DND-41 (cell line): ENCODE measurements around the gene DUSP10.

Experiments used
- ATAC-seq: fragments of 200-7000 bp; cut with Tn5 transposase; 3 replicates; pipeline ENCODE4 v1.9.1; 2021; ENCODE audit warnings: low read depth; ENCODE audit not compliant: insufficient read depth
- DNase-seq: peaks from one replicate; pipeline ENCODE4 v3.0.0-alpha.2; 2020
- H2AFZ ChIP-seq: 2 replicates; pipeline ENCODE4 v1.6.0; 2012; ENCODE audit warnings: low read depth, low read length
- H3K27ac ChIP-seq: 2 replicates; pipeline ENCODE4 v1.5.1; 2012; ENCODE audit warnings: low read length, inconsistent platforms
- H3K27me3 ChIP-seq: fragments of 200-600 bp; sonication (generic); 2 replicates; pipeline ENCODE4 v1.6.0; 2012; ENCODE audit warnings: low read length, mild to moderate bottlenecking, inconsistent platforms; ENCODE audit not compliant: insufficient read depth, poor library complexity
- H3K36me3 ChIP-seq: 2 replicates; pipeline ENCODE4 v1.5.1; 2012; ENCODE audit warnings: low read length, inconsistent platforms; ENCODE audit not compliant: insufficient read depth
- H3K4me1 ChIP-seq: 2 replicates; pipeline ENCODE4 v1.5.1; 2012; ENCODE audit warnings: mild to moderate bottlenecking, low read length; ENCODE audit not compliant: insufficient read depth
- H3K4me2 ChIP-seq: 2 replicates; pipeline ENCODE4 v1.6.0; 2012; ENCODE audit warnings: mild to moderate bottlenecking, moderate library complexity, low read length, inconsistent platforms; ENCODE audit not compliant: insufficient read depth
- H3K4me3 ChIP-seq, 2 experiments: fragments of 200-600 bp in 1 of 2; shearing (Covaris generic) in 1 of 2; 2 replicates each; pipeline ENCODE4 v1.5.1; 2012 to 2016; ENCODE audit warnings: inconsistent platforms in 2 of 2, low read length in 2 of 2, mild to moderate bottlenecking in 2 of 2, low read depth in 1 of 2, moderate library complexity in 1 of 2
- H3K79me2 ChIP-seq: 2 replicates; pipeline ENCODE4 v1.6.0; 2012; ENCODE audit warnings: low read length, inconsistent platforms; ENCODE audit not compliant: insufficient read depth
- H3K9ac ChIP-seq: 2 replicates; pipeline ENCODE4 v1.6.0; 2012; ENCODE audit warnings: low read depth, mild to moderate bottlenecking, inconsistent platforms, low read length, moderate library complexity
- H3K9me3 ChIP-seq: 2 replicates; pipeline ENCODE4 v1.5.1; 2012; ENCODE audit warnings: low read length, moderate library complexity, mild to moderate bottlenecking, inconsistent platforms; ENCODE audit not compliant: insufficient read depth, severe bottlenecking
- H4K20me1 ChIP-seq: 2 replicates; pipeline ENCODE4 v1.6.0; 2012; ENCODE audit warnings: low read length; ENCODE audit not compliant: insufficient read depth
- CTCF ChIP-seq: IDR thresholded peaks from 2 replicates; pipeline ENCODE4 v1.5.1; 2012; ENCODE audit warnings: borderline replicate concordance, low read length, moderate library complexity, mild to moderate bottlenecking; ENCODE audit not compliant: poor library complexity, severe bottlenecking; ENCODE audit errors: extremely low read depth
- EZH2 ChIP-seq: IDR thresholded peaks from 3 replicates; pipeline ENCODE4 v1.6.1; 2012; ENCODE audit warnings: borderline replicate concordance, low read depth, mild to moderate bottlenecking, moderate library complexity, low read length, inconsistent platforms; ENCODE audit not compliant: severe bottlenecking

Gene DUSP10

GRCh38 chr1:221690858-221691257, 51.0 kb downstream of the DUSP10 start:
- Histone ChIP-seq H3K4me1 (peaks cover 10% of the 10 kb centered on the region), H4K20me1 (no peaks in the 10 kb centered on the region), H3K4me3 (no peak overlapping the region), H2AFZ (no peak overlapping the region), H3K36me3 (no peaks in the 10 kb centered on the region), H3K9ac (no peak overlapping the region), H3K27me3 (no peaks in the 10 kb centered on the region), H3K27ac (no peak overlapping the region), H3K9me3 (no peaks in the 10 kb centered on the region), H3K79me2 (no peaks in the 10 kb centered on the region), H3K4me2 (no peak overlapping the region)
- no peak for ATAC-seq
- no peak for DNase-seq
- TF ChIP-seq CTCF (no peak), EZH2 (no peak)

- Histone ChIP-seq H3K79me2 (no peaks in the 10 kb centered on the region), H2AFZ (no peak overlapping the region), H3K4me1 (peaks cover 10% of the 10 kb centered on the region), H3K9me3 (no peaks in the 10 kb centered on the region), H3K9ac (no peak overlapping the region), H4K20me1 (no peaks in the 10 kb centered on the region), H3K4me3 (no peak overlapping the region), H3K36me3 (no peaks in the 10 kb centered on the region), H3K27me3 (no peaks in the 10 kb centered on the region), H3K27ac (no peak overlapping the region), H3K4me2 (no peak overlapping the region)
- ATAC-seq = no peak
- no peak for TF ChIP-seq CTCF
- no peak for TF ChIP-seq EZH2
- no peak for DNase-seq
These were observed 52.8 kb downstream of the DUSP10 start for GRCh38 chr1:221689138-221689537.

- ATAC-seq = peak; percentile 54; the same call in 2 of the 3 replicates
- Histone ChIP-seq H3K4me3 (no peak overlapping the region), H3K27me3 (no peaks in the 10 kb centered on the region), H2AFZ (no peak overlapping the region), H4K20me1 (no peaks in the 10 kb centered on the region), H3K9ac (no peak overlapping the region), H3K9me3 (no peaks in the 10 kb centered on the region), H3K79me2 (no peaks in the 10 kb centered on the region), H3K36me3 (no peaks in the 10 kb centered on the region), H3K4me1 (peaks cover 10% of the 10 kb centered on the region), H3K27ac (peak overlapping the region; percentile 23; the same call in 1 of the 2 replicates), H3K4me2 (no peak overlapping the region)
- no peak for DNase-seq
- TF ChIP-seq CTCF = no peak
- no peak for TF ChIP-seq EZH2
These were observed 53.4 kb downstream of the DUSP10 start for GRCh38 chr1:221688488-221688843.

GRCh38 chr1:221687836-221688487, 53.9 kb downstream of the DUSP10 start:
- no peaks in the 10 kb centered on the region for H4K20me1 ChIP-seq
- no peaks in the 10 kb centered on the region for H3K36me3 ChIP-seq
- no peaks in the 10 kb centered on the region for H3K79me2 ChIP-seq
- no peak overlapping the region for H3K4me2 ChIP-seq
- no peak overlapping the region for H3K4me3 ChIP-seq
- peaks cover 10% of the 10 kb centered on the region for H3K4me1 ChIP-seq
- H2AFZ ChIP-seq = no peak overlapping the region
- DNase-seq = peak; percentile 13
- H3K27ac ChIP-seq = no peak overlapping the region
- no peaks in the 10 kb centered on the region for H3K9me3 ChIP-seq
- no peak overlapping the region for H3K9ac ChIP-seq
- H3K27me3 ChIP-seq = no peaks in the 10 kb centered on the region
- ATAC-seq = peak; percentile 69
- TF ChIP-seq CTCF (no peak), EZH2 (no peak)
